ENCODE measurements around the gene KLKB1.
"Not testable (repeated sequence)": the region's sequence is repeated elsewhere in the genome, so short reads cannot be mapped to it uniquely, and the experiment has no call there.

KLKB1 gene

GRCh38 chr4:186273392-186273789 is 46.1 kb downstream of the KLKB1 start:
- not testable (repeated sequence) for H3K4me1 ChIP-seq (ENCODE audit: control insufficient read depth, insufficient read depth, low read length); H3K27me3 ChIP-seq (ENCODE audit: control insufficient read depth, insufficient read depth, low read length); H3K4me3 ChIP-seq (ENCODE audit: low read length); H3K36me3 ChIP-seq (ENCODE audit: control insufficient read depth, insufficient read depth, low read length); H3K9ac ChIP-seq (ENCODE audit: low read length); H3K9me3 ChIP-seq (ENCODE audit: control insufficient read depth, low read length)

- no peaks in the 10 kb centered on the region for H3K27me3 ChIP-seq (ENCODE audit: control insufficient read depth, insufficient read depth, low read length)
- H3K4me1 ChIP-seq (ENCODE audit: control insufficient read depth, insufficient read depth, low read length), result no peaks in the 10 kb centered on the region
- H3K4me3 ChIP-seq (ENCODE audit: low read length), result no peak overlapping the region
- H3K9me3 ChIP-seq (ENCODE audit: control insufficient read depth, low read length), result no peaks in the 10 kb centered on the region
- H3K9ac ChIP-seq (ENCODE audit: low read length), result no peak overlapping the region
- H3K36me3 ChIP-seq (ENCODE audit: control insufficient read depth, insufficient read depth, low read length), result no peaks in the 10 kb centered on the region
These were observed 56.0 kb downstream of the KLKB1 start for GRCh38 chr4:186283311-186283710.

GRCh38 chr4:186285147-186285546 is 57.8 kb downstream of the KLKB1 start:
- no peaks in the 10 kb centered on the region for H3K9me3 ChIP-seq (ENCODE audit: control insufficient read depth, low read length)
- H3K9ac ChIP-seq (ENCODE audit: low read length), result no peak overlapping the region
- no peaks in the 10 kb centered on the region for H3K36me3 ChIP-seq (ENCODE audit: control insufficient read depth, insufficient read depth, low read length)
- H3K4me1 ChIP-seq (ENCODE audit: control insufficient read depth, insufficient read depth, low read length), result no peaks in the 10 kb centered on the region
- H3K27me3 ChIP-seq (ENCODE audit: control insufficient read depth, insufficient read depth, low read length), result no peaks in the 10 kb centered on the region
- H3K4me3 ChIP-seq (ENCODE audit: low read length), result no peak overlapping the region

- no peaks in the 10 kb centered on the region for H3K4me1 ChIP-seq (ENCODE audit: control insufficient read depth, insufficient read depth, low read length)
- no peaks in the 10 kb centered on the region for H3K27me3 ChIP-seq (ENCODE audit: control insufficient read depth, insufficient read depth, low read length)
- no peaks in the 10 kb centered on the region for H3K9me3 ChIP-seq (ENCODE audit: control insufficient read depth, low read length)
- no peak overlapping the region for H3K9ac ChIP-seq (ENCODE audit: low read length)
- no peaks in the 10 kb centered on the region for H3K36me3 ChIP-seq (ENCODE audit: control insufficient read depth, insufficient read depth, low read length)
- no peak overlapping the region for H3K4me3 ChIP-seq (ENCODE audit: low read length)
These were observed 59.3 kb downstream of the KLKB1 start for GRCh38 chr4:186286581-186286980.

GRCh38 chr4:186291256-186291890 is 64.1 kb downstream of the KLKB1 start:
- Histone ChIP-seq H3K27me3 (ENCODE audit: control insufficient read depth, insufficient read depth, low read length) (no peaks in the 10 kb centered on the region), H3K9me3 (ENCODE audit: control insufficient read depth, low read length) (no peaks in the 10 kb centered on the region)

GRCh38 chr4:186294160-186294559 is 66.9 kb downstream of the KLKB1 start:
- Histone ChIP-seq H3K9me3 (ENCODE audit: control insufficient read depth, low read length) (no peaks in the 10 kb centered on the region), H3K27me3 (ENCODE audit: control insufficient read depth, insufficient read depth, low read length) (peaks cover 16% of the 10 kb centered on the region), H3K4me1 (ENCODE audit: control insufficient read depth, insufficient read depth, low read length) (no peaks in the 10 kb centered on the region), H3K9ac (ENCODE audit: low read length) (no peak overlapping the region), H3K36me3 (ENCODE audit: control insufficient read depth, insufficient read depth, low read length) (no peaks in the 10 kb centered on the region), H3K4me3 (ENCODE audit: low read length) (no peak overlapping the region)

More at GRCh38 chr4:186291256-186291890, 64.1 kb downstream of the KLKB1 start:
- no peak overlapping the region for H3K4me3 ChIP-seq (ENCODE audit: low read length)
- no peaks in the 10 kb centered on the region for H3K4me1 ChIP-seq (ENCODE audit: control insufficient read depth, insufficient read depth, low read length)
- H3K9ac ChIP-seq (ENCODE audit: low read length), result no peak overlapping the region
- H3K36me3 ChIP-seq (ENCODE audit: control insufficient read depth, insufficient read depth, low read length), result no peaks in the 10 kb centered on the region

GRCh38 chr4:186296481-186296880 is 69.2 kb downstream of the KLKB1 start:
- no peaks in the 10 kb centered on the region for H3K9me3 ChIP-seq (ENCODE audit: control insufficient read depth, low read length)
- no peak overlapping the region for H3K4me3 ChIP-seq (ENCODE audit: low read length)
- H3K4me1 ChIP-seq (ENCODE audit: control insufficient read depth, insufficient read depth, low read length), result no peaks in the 10 kb centered on the region
- H3K27me3 ChIP-seq (ENCODE audit: control insufficient read depth, insufficient read depth, low read length), result peaks cover 16% of the 10 kb centered on the region
- no peak overlapping the region for H3K9ac ChIP-seq (ENCODE audit: low read length)
- no peaks in the 10 kb centered on the region for H3K36me3 ChIP-seq (ENCODE audit: control insufficient read depth, insufficient read depth, low read length)

GRCh38 chr4:186297013-186297645 is 69.8 kb downstream of the KLKB1 start:
- H3K27me3 ChIP-seq (ENCODE audit: control insufficient read depth, insufficient read depth, low read length), result peaks cover 16% of the 10 kb centered on the region
- H3K9me3 ChIP-seq (ENCODE audit: control insufficient read depth, low read length), result no peaks in the 10 kb centered on the region
- no peak overlapping the region for H3K9ac ChIP-seq (ENCODE audit: low read length)
- no peak overlapping the region for H3K4me3 ChIP-seq (ENCODE audit: low read length)
- H3K36me3 ChIP-seq (ENCODE audit: control insufficient read depth, insufficient read depth, low read length), result no peaks in the 10 kb centered on the region
- no peaks in the 10 kb centered on the region for H3K4me1 ChIP-seq (ENCODE audit: control insufficient read depth, insufficient read depth, low read length)

GRCh38 chr4:186298031-186298647 is 70.8 kb downstream of the KLKB1 start:
- no peak overlapping the region for H3K9ac ChIP-seq (ENCODE audit: low read length)
- no peaks in the 10 kb centered on the region for H3K9me3 ChIP-seq (ENCODE audit: control insufficient read depth, low read length)
- H3K36me3 ChIP-seq (ENCODE audit: control insufficient read depth, insufficient read depth, low read length), result no peaks in the 10 kb centered on the region
- peaks cover 16% of the 10 kb centered on the region for H3K27me3 ChIP-seq (ENCODE audit: control insufficient read depth, insufficient read depth, low read length)
- no peak overlapping the region for H3K4me3 ChIP-seq (ENCODE audit: low read length)
- no peaks in the 10 kb centered on the region for H3K4me1 ChIP-seq (ENCODE audit: control insufficient read depth, insufficient read depth, low read length)

- Histone ChIP-seq H3K27me3 (ENCODE audit: control insufficient read depth, insufficient read depth, low read length) (peaks cover 16% of the 10 kb centered on the region), H3K36me3 (ENCODE audit: control insufficient read depth, insufficient read depth, low read length) (no peaks in the 10 kb centered on the region), H3K4me3 (ENCODE audit: low read length) (no peak overlapping the region), H3K9ac (ENCODE audit: low read length) (no peak overlapping the region), H3K9me3 (ENCODE audit: control insufficient read depth, low read length) (no peaks in the 10 kb centered on the region), H3K4me1 (ENCODE audit: control insufficient read depth, insufficient read depth, low read length) (no peaks in the 10 kb centered on the region)
These were observed 72.0 kb downstream of the KLKB1 start for GRCh38 chr4:186299291-186299690.

GRCh38 chr4:186300659-186301390 is 73.5 kb downstream of the KLKB1 start:
- Histone ChIP-seq H3K4me3 (ENCODE audit: low read length) (no peak overlapping the region), H3K9ac (ENCODE audit: low read length) (no peak overlapping the region), H3K36me3 (ENCODE audit: control insufficient read depth, insufficient read depth, low read length) (no peaks in the 10 kb centered on the region), H3K27me3 (ENCODE audit: control insufficient read depth, insufficient read depth, low read length) (peaks cover 16% of the 10 kb centered on the region), H3K9me3 (ENCODE audit: control insufficient read depth, low read length) (no peaks in the 10 kb centered on the region), H3K4me1 (ENCODE audit: control insufficient read depth, insufficient read depth, low read length) (no peaks in the 10 kb centered on the region)

GRCh38 chr4:186304216-186304615 is 76.9 kb downstream of the KLKB1 start:
- no peaks in the 10 kb centered on the region for H3K9me3 ChIP-seq (ENCODE audit: control insufficient read depth, low read length)
- no peak overlapping the region for H3K4me3 ChIP-seq (ENCODE audit: low read length)
- H3K27me3 ChIP-seq (ENCODE audit: control insufficient read depth, insufficient read depth, low read length), result no peaks in the 10 kb centered on the region
- no peaks in the 10 kb centered on the region for H3K36me3 ChIP-seq (ENCODE audit: control insufficient read depth, insufficient read depth, low read length)
- H3K9ac ChIP-seq (ENCODE audit: low read length), result no peak overlapping the region
- no peaks in the 10 kb centered on the region for H3K4me1 ChIP-seq (ENCODE audit: control insufficient read depth, insufficient read depth, low read length)

All from mucosa of stomach (tissue), 1 donor.